Measurements from ENCODE around the gene GPALPP1. TPM values are rescaled to one million over a fixed set of nuclear protein-coding genes. Genes with fewer than 3 reads are reported as not detected.
"Not testable (repeated sequence)": the region's sequence is repeated elsewhere in the genome, so short reads cannot be mapped to it uniquely, and the experiment has no call there.

The GPALPP1 gene
- 32.9 and 37.2 TPM in 2 replicates for total RNA-seq
- long read RNA-seq, transcript GPALPP1-203 (8 exons, 1,393 nt), result major isoform, 20 of 37 reads
- long read RNA-seq, partial matches to known transcripts, result 8 of 37 reads
- long read RNA-seq, other reads (novel, unspliced or antisense), result 8 of 37 reads

DNA sequence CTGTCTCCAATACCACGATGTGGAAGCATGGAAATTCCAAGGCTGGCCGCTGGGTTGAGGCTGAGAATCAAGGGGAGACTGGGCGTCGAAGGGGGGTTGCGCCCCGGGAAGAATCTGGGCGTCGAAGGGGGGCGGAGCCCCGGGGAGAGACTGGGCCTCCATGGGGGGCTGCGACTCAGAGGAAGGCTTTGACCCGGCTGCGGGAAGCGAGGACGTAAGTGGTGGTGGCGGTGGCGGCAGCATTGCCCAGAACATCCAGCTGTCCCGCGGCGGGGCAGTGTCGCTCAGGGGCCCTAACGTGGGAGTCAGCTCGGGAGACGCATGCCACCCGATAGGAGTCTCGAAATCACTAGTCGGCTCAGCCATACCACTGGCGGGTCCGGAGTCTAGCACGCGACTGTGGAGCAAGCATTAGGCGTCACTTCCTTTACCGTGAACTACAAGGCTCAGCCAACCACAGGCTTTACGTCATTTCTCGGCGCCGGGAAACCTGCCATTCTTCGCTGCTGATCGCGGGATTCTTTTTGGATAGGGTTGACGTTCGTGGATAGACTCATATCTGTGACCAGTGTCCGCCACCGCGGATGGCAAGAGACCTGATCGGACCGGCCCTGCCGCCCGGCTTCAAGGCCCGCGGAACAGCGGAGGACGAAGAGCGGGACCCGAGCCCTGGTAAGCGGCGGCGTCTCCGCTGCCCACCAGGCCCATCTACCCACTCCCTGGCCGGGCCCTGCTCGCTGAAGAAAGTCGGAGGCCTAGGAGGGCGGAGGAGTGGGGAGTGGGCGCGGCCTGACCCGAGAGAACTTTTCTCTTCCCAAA lies at the start of gene GPALPP1, which contains the start of gene NUFIP1:
TSS of gene GPALPP1 (plus strand) at position 468 of the 819 bp plus-strand sequence. CDS start at position 585, 117 bp downstream.
TSS of gene NUFIP1 (minus strand) at position 401 of the 819 bp plus-strand sequence. CDS start at position 366, 35 bp downstream.
- TF ChIP-seq CTCF (conservative IDR thresholded peaks at IDR 0.05), result peak; percentile 20
- no peaks in the 10 kb centered on the region for H3K27me3 Mint-ChIP-seq (ENCODE audit: low read depth)
- peak; percentile 89 for DNase-seq (ENCODE audit: low read depth, low spot score)
- peaks cover 2% of the 10 kb centered on the region for H3K36me3 Mint-ChIP-seq (ENCODE audit: low read depth)
- H3K27ac Mint-ChIP-seq (ENCODE audit: unreplicated experiment), result peak within 1 kb of the TSS; percentile 100
- no peaks in the 10 kb centered on the region for H3K9me3 Mint-ChIP-seq
- peak within 1 kb of the TSS; percentile 99 for H3K4me3 Mint-ChIP-seq
- peaks cover 47% of the 10 kb centered on the region for H3K4me1 Mint-ChIP-seq

DNA sequence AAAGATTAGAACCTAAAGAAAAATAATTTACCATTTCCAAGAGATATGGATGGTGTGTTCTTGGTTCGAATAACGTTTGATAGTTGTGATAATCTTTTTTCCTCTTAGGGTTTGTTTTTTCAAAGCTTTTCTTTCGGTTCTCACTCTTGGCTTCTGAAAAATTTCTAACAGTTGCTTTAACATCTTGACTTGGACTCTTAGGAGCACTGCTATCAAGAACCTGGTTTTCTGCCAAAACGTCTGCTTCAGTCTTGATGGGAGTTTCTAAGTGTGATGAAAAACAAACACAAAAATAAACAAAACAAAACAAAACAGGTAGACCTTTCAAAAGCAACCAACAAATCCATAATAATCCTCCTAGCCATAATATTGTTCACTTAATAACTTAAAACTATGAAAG lies 45.9 kb upstream of the GPALPP1 start:
- not testable (repeated sequence) for H3K27ac Mint-ChIP-seq (ENCODE audit: unreplicated experiment); H3K4me1 Mint-ChIP-seq; H3K27me3 Mint-ChIP-seq (ENCODE audit: low read depth); H3K9me3 Mint-ChIP-seq; H3K4me3 Mint-ChIP-seq; DNase-seq (ENCODE audit: low read depth, low spot score)
- peaks cover 17% of the 10 kb centered on the region for H3K36me3 Mint-ChIP-seq (ENCODE audit: low read depth)

- Mint-ChIP-seq H3K27ac (ENCODE audit: unreplicated experiment) (no peak overlapping the region), H3K36me3 (ENCODE audit: low read depth) (peaks cover 7% of the 10 kb centered on the region), H3K27me3 (ENCODE audit: low read depth) (no peaks in the 10 kb centered on the region), H3K4me1 (no peaks in the 10 kb centered on the region), H3K4me3 (no peak overlapping the region), H3K9me3 (no peaks in the 10 kb centered on the region)
- no peak for DNase-seq (ENCODE audit: low read depth, low spot score)
- TF ChIP-seq CTCF (conservative IDR thresholded peaks at IDR 0.05), result no peak
Observed at GRCh38 chr13:44951184-44951583, 38.2 kb upstream of the GPALPP1 start.

DNA sequence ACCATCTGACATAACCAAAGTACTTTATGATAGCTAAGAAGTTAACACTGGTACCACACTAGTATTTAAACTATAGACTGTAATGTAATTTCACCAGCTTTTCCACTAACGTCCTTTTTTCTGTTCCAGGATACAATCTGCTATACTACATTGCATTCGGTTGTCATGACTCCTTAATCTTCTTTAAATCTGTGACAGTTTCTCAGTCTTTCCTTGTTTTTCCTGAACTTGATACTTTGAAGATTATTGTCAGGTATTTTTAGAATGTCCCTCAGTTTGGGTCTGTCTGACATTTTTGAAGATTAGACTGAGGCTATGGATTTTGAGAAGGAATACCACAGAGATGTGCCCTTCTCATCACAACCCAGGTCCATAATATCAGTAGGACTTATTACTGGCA lies 36.7 kb upstream of the GPALPP1 start:
- no peak for TF ChIP-seq CTCF (conservative IDR thresholded peaks at IDR 0.05)
- no peaks in the 10 kb centered on the region for H3K27me3 Mint-ChIP-seq (ENCODE audit: low read depth)
- H3K4me1 Mint-ChIP-seq, result no peaks in the 10 kb centered on the region
- no peak overlapping the region for H3K4me3 Mint-ChIP-seq
- H3K9me3 Mint-ChIP-seq, result no peaks in the 10 kb centered on the region
- DNase-seq (ENCODE audit: low read depth, low spot score), result no peak
- H3K36me3 Mint-ChIP-seq (ENCODE audit: low read depth), result peaks cover 7% of the 10 kb centered on the region
- H3K27ac Mint-ChIP-seq (ENCODE audit: unreplicated experiment), result no peak overlapping the region

GRCh38 chr13:44954224-44954623 lies 35.1 kb upstream of the GPALPP1 start:
- H3K4me3 Mint-ChIP-seq, result no peak overlapping the region
- no peak overlapping the region for H3K27ac Mint-ChIP-seq (ENCODE audit: unreplicated experiment)
- H3K9me3 Mint-ChIP-seq, result no peaks in the 10 kb centered on the region
- H3K36me3 Mint-ChIP-seq (ENCODE audit: low read depth), result peaks cover 3% of the 10 kb centered on the region
- H3K4me1 Mint-ChIP-seq, result no peaks in the 10 kb centered on the region
- TF ChIP-seq CTCF (conservative IDR thresholded peaks at IDR 0.05), result no peak
- DNase-seq (ENCODE audit: low read depth, low spot score), result no peak
- no peaks in the 10 kb centered on the region for H3K27me3 Mint-ChIP-seq (ENCODE audit: low read depth)

DNA sequence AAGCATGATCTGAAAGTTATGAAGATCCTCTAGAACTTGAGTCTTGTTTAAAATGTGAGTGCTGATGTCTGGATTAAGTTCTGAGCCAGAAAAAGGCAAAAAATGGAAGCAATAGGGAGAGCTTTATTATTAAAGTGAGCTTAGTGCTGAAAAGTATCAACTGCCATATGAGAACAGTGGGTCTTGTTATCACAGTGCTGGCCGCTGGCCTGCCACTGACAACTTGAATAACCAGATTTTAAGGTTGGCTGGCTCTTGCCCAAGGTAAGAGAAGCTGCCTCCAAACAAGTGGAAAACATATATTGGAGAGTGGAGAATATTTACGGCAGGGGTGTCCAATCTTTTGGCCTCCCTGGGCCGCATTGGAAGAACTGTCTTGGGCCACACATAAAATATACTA lies 33.9 kb upstream of the GPALPP1 start:
- Mint-ChIP-seq H3K27me3 (ENCODE audit: low read depth) (no peaks in the 10 kb centered on the region), H3K36me3 (ENCODE audit: low read depth) (no peaks in the 10 kb centered on the region), H3K27ac (ENCODE audit: unreplicated experiment) (no peak overlapping the region), H3K4me1 (no peaks in the 10 kb centered on the region), H3K9me3 (no peaks in the 10 kb centered on the region), H3K4me3 (no peak overlapping the region)
- DNase-seq (ENCODE audit: low read depth, low spot score), result no peak
- no peak for TF ChIP-seq CTCF (conservative IDR thresholded peaks at IDR 0.05)

Data from neural crest cell (in vitro differentiated cells).